Fibroblast of pulmonary artery (primary cell): ENCODE data around the gene NHLRC2.
A peak's percentile ranks its signal among the peaks of the same experiment; 100 is the strongest.

Source experiments
- DNase-seq: peaks from one replicate; pipeline ENCODE4 v3.0.0-alpha.2; 2010; ENCODE audit warnings: low read depth
- H3K4me3 ChIP-seq: replicated peaks from 2 replicates; pipeline ENCODE4 v1.5.1; 2011; ENCODE audit warnings: low read depth, mild to moderate bottlenecking, control low read depth, low read length, moderate library complexity
- CTCF ChIP-seq: IDR thresholded peaks from 2 replicates; pipeline ENCODE4 v1.5.1; 2011; ENCODE audit warnings: mild to moderate bottlenecking, control low read depth, low read length, inconsistent platforms; ENCODE audit errors: missing control alignments

Gene NHLRC2

DNA sequence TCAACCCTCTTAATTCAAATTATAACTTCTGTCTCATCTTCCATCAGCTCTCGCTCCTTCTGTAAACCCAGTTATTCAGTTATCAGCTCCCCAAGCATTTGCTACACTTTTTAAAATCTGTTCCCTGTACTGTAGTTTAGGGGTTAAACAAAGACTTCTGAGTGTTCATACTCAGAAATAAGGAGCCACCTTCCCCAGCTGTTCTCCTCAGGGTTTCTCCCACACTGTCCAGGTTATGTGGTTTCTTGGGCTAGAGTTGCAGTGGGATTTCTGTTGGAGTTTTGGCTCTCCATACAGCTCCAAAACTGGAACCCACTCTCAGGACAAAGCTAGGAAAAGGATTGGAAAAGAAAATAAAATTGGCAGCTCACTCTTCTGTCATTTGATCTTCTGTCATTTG lies 20.8 kb downstream of the NHLRC2 start:
- no peak for DNase-seq
- no peak for TF ChIP-seq CTCF
- H3K4me3 ChIP-seq = no peak overlapping the region

DNA sequence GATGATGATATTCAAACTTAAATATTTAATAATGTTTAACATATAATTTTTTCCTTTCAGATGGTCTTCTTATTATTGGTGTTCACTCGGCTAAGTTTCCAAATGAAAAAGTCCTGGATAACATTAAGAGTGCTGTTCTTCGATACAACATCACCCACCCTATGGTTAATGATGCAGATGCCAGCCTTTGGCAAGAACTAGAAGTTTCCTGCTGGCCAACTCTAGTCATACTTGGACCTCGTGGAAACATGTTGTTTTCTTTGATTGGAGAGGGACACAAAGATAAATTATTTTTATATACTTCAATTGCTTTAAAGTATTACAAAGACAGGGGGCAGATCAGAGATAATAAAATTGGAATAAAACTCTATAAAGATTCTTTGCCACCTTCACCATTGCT lies 22.0 kb downstream of the NHLRC2 start:
- DNase-seq = no peak
- TF ChIP-seq CTCF = no peak
- H3K4me3 ChIP-seq = no peak overlapping the region

- no peak for TF ChIP-seq CTCF
- no peak overlapping the region for H3K4me3 ChIP-seq
- DNase-seq = no peak
Observed at GRCh38 chr10:113879691-113880090, 25.2 kb downstream of the NHLRC2 start.

GRCh38 chr10:113880236-113880635 lies 25.8 kb downstream of the NHLRC2 start:
- peak; percentile 38 for DNase-seq

GRCh38 chr10:113882240-113882639 lies 27.8 kb downstream of the NHLRC2 start:
- no peak for TF ChIP-seq CTCF
- no peak overlapping the region for H3K4me3 ChIP-seq
- no peak for DNase-seq

More at GRCh38 chr10:113880236-113880635, 25.8 kb downstream of the NHLRC2 start:
- no peak for TF ChIP-seq CTCF
- no peak overlapping the region for H3K4me3 ChIP-seq

- no peak for DNase-seq
Observed at GRCh38 chr10:113889911-113890310, 35.5 kb downstream of the NHLRC2 start.

More at GRCh38 chr10:113889911-113890310, 35.5 kb downstream of the NHLRC2 start:
- no peak for TF ChIP-seq CTCF
- no peak overlapping the region for H3K4me3 ChIP-seq
